GF-D8 (cell line): ENCODE results near the gene KIT.

Experiments used
- DNase-seq: peaks from one replicate; lab custom pipeline; 2025; lab: John Stamatoyannopoulos, UW

The KIT gene

GRCh38 chr4:54661169-54661568 is 3.4 kb downstream of the KIT start:
- DNase-seq: no peak

- no peak for DNase-seq
These were observed 3.9 kb downstream of the KIT start for GRCh38 chr4:54661686-54662085.

GRCh38 chr4:54662123-54662522 is 4.4 kb downstream of the KIT start:
- no peak for DNase-seq

GRCh38 chr4:54662901-54663585 is 5.3 kb downstream of the KIT start:
- no peak for DNase-seq

- no peak for DNase-seq
These were observed 6.6 kb downstream of the KIT start for GRCh38 chr4:54664400-54664799.

GRCh38 chr4:54668014-54668611 is 10.4 kb downstream of the KIT start:
- no peak for DNase-seq

- no peak for DNase-seq
These were observed 12.1 kb downstream of the KIT start for GRCh38 chr4:54669831-54670230.

- no peak for DNase-seq
These were observed 18.1 kb downstream of the KIT start for GRCh38 chr4:54675721-54676461.

- DNase-seq: no peak
These were observed 18.9 kb downstream of the KIT start for GRCh38 chr4:54676658-54677057.

- no peak for DNase-seq
These were observed 19.7 kb downstream of the KIT start for GRCh38 chr4:54677416-54677815.

GRCh38 chr4:54677853-54678650 is 20.3 kb downstream of the KIT start:
- no peak for DNase-seq

GRCh38 chr4:54678826-54679225 is 21.1 kb downstream of the KIT start:
- DNase-seq: no peak

GRCh38 chr4:54679813-54680212 is 22.1 kb downstream of the KIT start:
- no peak for DNase-seq

- peak; percentile 2 for DNase-seq
These were observed 26.0 kb downstream of the KIT start for GRCh38 chr4:54683616-54684346.

GRCh38 chr4:54685810-54686209 is 28.1 kb downstream of the KIT start:
- no peak for DNase-seq

GRCh38 chr4:54687887-54688841 is 30.4 kb downstream of the KIT start:
- DNase-seq: peak; percentile 0

- no peak for DNase-seq
These were observed 37.6 kb downstream of the KIT start for GRCh38 chr4:54695337-54695736.

- no peak for DNase-seq
These were observed 38.0 kb downstream of the KIT start for GRCh38 chr4:54695788-54696187.

GRCh38 chr4:54696649-54697048 is 38.9 kb downstream of the KIT start:
- no peak for DNase-seq

- no peak for DNase-seq
These were observed 43.2 kb downstream of the KIT start for GRCh38 chr4:54700986-54701385.

GRCh38 chr4:54703182-54703581 is 45.4 kb downstream of the KIT start:
- no peak for DNase-seq
